ENCODE data around the gene MXD1. TPM values are rescaled to one million over a fixed set of nuclear protein-coding genes. Genes with fewer than 3 reads are reported as not detected.

The MXD1 gene
- total and polyA plus RNA-seq, 2 of the 4 experiments (the other 2 are of a cell fraction) = 2.0 to 3.7 TPM

DNA sequence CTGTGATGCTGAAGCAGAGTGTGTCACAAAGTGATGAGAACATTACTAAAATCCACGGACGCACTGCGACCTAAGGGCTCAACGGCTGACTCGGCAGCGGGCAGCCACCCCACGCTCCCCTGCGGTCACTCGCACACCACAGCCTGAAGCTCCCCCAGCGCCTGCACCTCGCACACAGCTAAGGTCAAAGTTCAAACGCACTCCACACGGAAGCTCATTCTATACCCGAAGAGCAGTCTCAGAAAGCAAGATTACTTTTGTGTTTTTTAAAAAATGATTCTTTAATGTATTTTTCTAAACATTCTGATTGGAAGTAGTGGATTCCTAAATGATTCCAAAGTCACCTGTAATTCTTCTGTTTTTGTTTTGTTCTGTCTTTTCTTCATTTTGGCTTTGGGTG is 24.8 kb downstream of the MXD1 start:
- DNase-seq = no peak
- no peak overlapping the region for H4K91ac ChIP-seq (ENCODE audit: insufficient read depth, low read depth, low read length)
- H2BK15ac ChIP-seq (ENCODE audit: low read depth, low read length) = no peak overlapping the region
- BruUV-seq (replicated peaks) = no TSS peak
- POLR2A ChIA-PET (ENCODE audit: unreplicated experiment) = interaction anchor here (0.7 kb wide), 1 partner anchor 114 kb away, joined by 7 read pairs; no protein-coding TSS in a partner anchor
- no peak overlapping the region for H4K5ac ChIP-seq (ENCODE audit: low read depth, low read length)
- peaks cover 10% of the 10 kb centered on the region for H3K9me1 ChIP-seq (ENCODE audit: insufficient read depth, low read length)
- ATAC-seq (ENCODE audit: low read depth) = no peak
- H3K9me3 ChIP-seq (ENCODE audit: control insufficient read depth, insufficient read depth, low read length) = no peaks in the 10 kb centered on the region
- peaks cover 5% of the 10 kb centered on the region; the same call in 1 of the 2 replicates for H3K4me1 ChIP-seq (ENCODE audit: control insufficient read depth, insufficient read depth, low read length)
- intact Hi-C loops (cut with micrococcal nuclease) (no loop called here), dilution Hi-C loops (cut with HindIII; ENCODE audit: low sequenced_read_pairs, unreplicated experiment) (no loop called here), in situ Hi-C loops (cut with MboI; ENCODE audit: low sequenced_read_pairs) (no loop called here)
- no peak overlapping the region for H3K23ac ChIP-seq (ENCODE audit: low read depth, low read length)
- no peak overlapping the region for H2BK120ac ChIP-seq (ENCODE audit: low read depth, low read length)
- H3K9ac ChIP-seq (ENCODE audit: low read depth, low read length) = no peak overlapping the region
- H3K18ac ChIP-seq (ENCODE audit: low read depth, low read length) = no peak overlapping the region
- H3K56ac ChIP-seq (ENCODE audit: extremely low read depth, insufficient read depth, low read length) = no peak overlapping the region
- no peak overlapping the region for H3K4ac ChIP-seq (ENCODE audit: low read depth, low read length)
- H3K27me3 ChIP-seq (ENCODE audit: control insufficient read depth, insufficient read depth, low read length) = no peaks in the 10 kb centered on the region
- WGBS, 2 experiments (ENCODE audit: extremely low coverage in 2 of 2, insufficient read length in 1 of 2) = 88% methylated on average over 7 of the region's 14 CpGs; no CpG with 5 or more reads in 1 of the 2 experiments
- H2BK20ac ChIP-seq (ENCODE audit: low read depth, low read length) = no peak overlapping the region
- H3K79me1 ChIP-seq (ENCODE audit: low read depth in 1 of 2, low read length in 2 of 2) = peaks cover 10 to 13% of the 10 kb centered on the region in 2 experiments
- H3K36me3 ChIP-seq (ENCODE audit: control insufficient read depth, insufficient read depth, low read length) = peaks cover 37% of the 10 kb centered on the region
- H2AFZ ChIP-seq (replicated peaks; ENCODE audit: low read length, poor library complexity) = no peak overlapping the region
- H2BK5ac ChIP-seq (ENCODE audit: low read depth, low read length, poor library complexity, severe bottlenecking) = no peak overlapping the region
- H3K4me3 ChIP-seq (ENCODE audit: insufficient read depth, low read depth, low read length) = no peak overlapping the region
- no peak overlapping the region for H3K14ac ChIP-seq (replicated peaks; ENCODE audit: low read depth, low read length)
- CTCF ChIA-PET = interaction anchor here (0.6 kb wide), 1 partner anchor 35 kb away, joined by 4 read pairs; no protein-coding TSS in a partner anchor
- no peaks in the 10 kb centered on the region for H4K20me1 ChIP-seq (ENCODE audit: insufficient read depth, low read length)
- no peak overlapping the region for H2AK9ac ChIP-seq (replicated peaks; ENCODE audit: low read depth, low read length, poor library complexity)
- no peak overlapping the region for H2AK5ac ChIP-seq (ENCODE audit: low read depth, low read length)
- no peak overlapping the region for H3K4me2 ChIP-seq (ENCODE audit: low read depth, low read length)
- TF ChIP-seq MXI1 (IDR thresholded peaks at IDR 0.05; ENCODE audit: borderline replicate concordance, low read depth, low read length) = no peak
- TF ChIP-seq RFX5 (IDR thresholded peaks at IDR 0.05; ENCODE audit: low read depth, low read length) = no peak
- TF ChIP-seq MAFK (IDR thresholded peaks at IDR 0.05; ENCODE audit: low read depth, low read length) = no peak
- TF ChIP-seq POLR2A (IDR thresholded peaks at IDR 0.05; ENCODE audit: low read depth, low read length) = no peak
- no peak for TF ChIP-seq CHD1 (IDR thresholded peaks at IDR 0.05; ENCODE audit: low read depth, low read length)
- TF ChIP-seq SMC3 (IDR thresholded peaks at IDR 0.05; ENCODE audit: low read depth, low read length) = no peak
- TF ChIP-seq NFE2L2 (IDR thresholded peaks at IDR 0.05; ENCODE audit: low read depth, low read length) = no peak
- H4K8ac ChIP-seq (ENCODE audit: low read depth in 2 of 2, low read length in 2 of 2) = no peak overlapping the region
- H3K27ac ChIP-seq (ENCODE audit: insufficient read depth, low read length) = no peak overlapping the region
